Neuronal stem cell (in vitro differentiated cells): ENCODE measurements around the gene TMIE.

Experiments used
- DNase-seq: peaks from one replicate; pipeline ENCODE4 v3.0.0-alpha.2; 2013; ENCODE audit warnings: low spot score
- H2AFZ ChIP-seq: one replicate; pipeline ENCODE4 v1.6.1; 2013; ENCODE audit warnings: mild to moderate bottlenecking, low read length, inconsistent platforms
- H2AK5ac ChIP-seq: 2 replicates; pipeline ENCODE4 v1.6.1; 2013; ENCODE audit warnings: low read depth, mild to moderate bottlenecking, inconsistent platforms, low read length, moderate library complexity, mixed read lengths
- H2BK120ac ChIP-seq: 2 replicates; pipeline ENCODE4 v1.6.1; 2013; ENCODE audit warnings: low read depth, mild to moderate bottlenecking, inconsistent platforms, low read length, moderate library complexity, mixed read lengths
- H2BK12ac ChIP-seq: one replicate; pipeline ENCODE4 v1.6.1; 2013; ENCODE audit warnings: low read length, inconsistent platforms
- H2BK15ac ChIP-seq: 2 replicates; pipeline ENCODE4 v1.6.1; 2013; ENCODE audit warnings: mild to moderate bottlenecking, low read length, inconsistent platforms, mixed read lengths
- H2BK5ac ChIP-seq: one replicate; pipeline ENCODE4 v1.6.1; 2013; ENCODE audit warnings: inconsistent platforms, mild to moderate bottlenecking, low read length, moderate library complexity
- H3K14ac ChIP-seq: one replicate; pipeline ENCODE4 v1.6.1; 2013; ENCODE audit warnings: low read length, inconsistent platforms
- H3K18ac ChIP-seq: 2 replicates; pipeline ENCODE4 v1.6.1; 2013; ENCODE audit warnings: low read length, inconsistent platforms
- H3K23ac ChIP-seq: 2 replicates; pipeline ENCODE4 v1.6.1; 2013; ENCODE audit warnings: low read depth, mild to moderate bottlenecking, mixed read lengths, low read length, inconsistent platforms; ENCODE audit not compliant: poor library complexity
- H3K27ac ChIP-seq: replicated peaks from 3 replicates; pipeline ENCODE4 v1.5.1; 2013; ENCODE audit warnings: low read length, inconsistent platforms
- H3K27me3 ChIP-seq, 3 experiments: 2 replicates each; pipeline ENCODE4 v1.6.1; 2013; ENCODE audit warnings: low read length in 3 of 3, mild to moderate bottlenecking in 2 of 3, inconsistent platforms in 1 of 3, low read depth in 1 of 3, mixed read lengths in 1 of 3, moderate library complexity in 1 of 3; ENCODE audit not compliant: control insufficient read depth in 3 of 3, insufficient read depth in 3 of 3
- H3K36me3 ChIP-seq, 2 donors: replicated peaks in 1 of 2; 2 replicates each; pipeline ENCODE4 v1.6.1; 2013; ENCODE audit warnings: low read length in 2 of 2; ENCODE audit not compliant: control insufficient read depth in 2 of 2, insufficient read depth in 2 of 2
- H3K4ac ChIP-seq: 2 replicates; pipeline ENCODE4 v1.6.1; 2013; ENCODE audit warnings: inconsistent platforms, mild to moderate bottlenecking, low read length, moderate library complexity
- H3K4me1 ChIP-seq, 2 donors: 1 replicate in 1 of 2; 2 replicates in 1 of 2; pipeline ENCODE4 v1.6.1; 2013; ENCODE audit warnings: low read length in 2 of 2, low read depth in 1 of 2; ENCODE audit not compliant: control insufficient read depth in 2 of 2, insufficient read depth in 1 of 2
- H3K4me2 ChIP-seq: one replicate; pipeline ENCODE4 v1.6.1; 2013; ENCODE audit warnings: mild to moderate bottlenecking, low read length, inconsistent platforms; ENCODE audit not compliant: insufficient read depth, poor library complexity, severe bottlenecking
- H3K4me3 ChIP-seq, 2 donors: 2 replicates each; pipeline ENCODE4 v1.5.1; 2013; ENCODE audit warnings: low read length in 2 of 2, mild to moderate bottlenecking in 2 of 2, inconsistent platforms in 1 of 2, moderate library complexity in 1 of 2
- H3K79me1 ChIP-seq: one replicate; pipeline ENCODE4 v1.6.1; 2013; ENCODE audit warnings: low read depth, mild to moderate bottlenecking, inconsistent platforms, low read length, moderate library complexity
- H3K9ac ChIP-seq: one replicate; pipeline ENCODE4 v1.6.1; 2013; ENCODE audit warnings: mild to moderate bottlenecking, low read depth, low read length, inconsistent platforms; ENCODE audit not compliant: poor library complexity
- H3K9me3 ChIP-seq, 2 donors: replicated peaks in 1 of 2; 2 replicates each; pipeline versions ENCODE3 to v1.6.1; 2013; ENCODE audit warnings: low read length in 2 of 2, mild to moderate bottlenecking in 2 of 2, inconsistent platforms in 1 of 2, low read depth in 1 of 2, mixed read lengths in 1 of 2, moderate library complexity in 1 of 2; ENCODE audit not compliant: control insufficient read depth in 2 of 2, insufficient read depth in 1 of 2
- H4K8ac ChIP-seq: one replicate; pipeline ENCODE4 v1.6.1; 2013; ENCODE audit warnings: low read depth, mild to moderate bottlenecking, inconsistent platforms, low read length, moderate library complexity
- H4K91ac ChIP-seq: one replicate; pipeline ENCODE4 v1.6.1; 2013; ENCODE audit warnings: low read length, low read depth, mild to moderate bottlenecking, inconsistent platforms; ENCODE audit not compliant: poor library complexity
- WGBS, 2 donors: extraction: QIAGEN DNeasy Blood & Tissue Kit; methylation state at CpG; one replicate each; pipeline ENCODE4 v1.1.7; 2013; ENCODE audit warnings: missing lambda C conversion rate in 2 of 2, mixed read lengths in 1 of 2; ENCODE audit not compliant: insufficient read length in 2 of 2, insufficient replicate concordance in 1 of 2; ENCODE audit errors: extremely low coverage in 2 of 2; 5-methylcytosine and 5-hydroxymethylcytosine counted together

The TMIE gene

GRCh38 chr3:46692566-46692990, 8.6 kb upstream of the TMIE start:
- no peak for DNase-seq
- no peak overlapping the region for H2AFZ ChIP-seq
- no peaks in the 10 kb centered on the region for H3K36me3 ChIP-seq
- H3K4ac ChIP-seq: no peak overlapping the region
- H2BK120ac ChIP-seq: no peak overlapping the region
- peak overlapping the region; percentile 45 for H3K23ac ChIP-seq
- H3K9me3 ChIP-seq: no peaks in the 10 kb centered on the region
- H3K18ac ChIP-seq: peak overlapping the region; percentile 45
- H3K9ac ChIP-seq: no peak overlapping the region
- H3K27me3 ChIP-seq: peaks cover 0 to 43% (median 20%) of the 10 kb centered on the region in 3 experiments
- no peak overlapping the region for H2BK15ac ChIP-seq
- H2BK5ac ChIP-seq: no peak overlapping the region
- no peak overlapping the region for H3K4me3 ChIP-seq
- H4K91ac ChIP-seq: no peak overlapping the region
- H3K4me2 ChIP-seq: peak overlapping the region; percentile 99
- H3K4me1 ChIP-seq: peaks cover 0 to 12% of the 10 kb centered on the region in 2 donors
- no peak overlapping the region for H2BK12ac ChIP-seq
- H2AK5ac ChIP-seq: peak overlapping the region; percentile 15
- H3K14ac ChIP-seq: peak overlapping the region; percentile 65
- no CpG with 5 or more reads among the region's 11 CpGs for WGBS, 2 donors
- H3K79me1 ChIP-seq: no peaks in the 10 kb centered on the region
- no peak overlapping the region for H3K27ac ChIP-seq
- no peak overlapping the region for H4K8ac ChIP-seq

- no CpG with 5 or more reads among the region's 71 CpGs for WGBS, 2 donors
These were observed 7.9 kb upstream of the TMIE start, which contains the start of gene ALS2CL for GRCh38 chr3:46693038-46693891. Gene ALS2CL, minus strand, starts transcription at chr3:46693679. Its CDS starts 4,239 bp downstream, at chr3:46689440.

GRCh38 chr3:46693892-46694226, 7.3 kb upstream of the TMIE start:
- Histone ChIP-seq H2BK12ac (no peak overlapping the region), H3K36me3 (no peaks in the 10 kb centered on the region), H3K4me1 (peaks cover 0 to 12% of the 10 kb centered on the region in 2 donors), H3K23ac (no peak overlapping the region), H3K4me3 (peak overlapping the region in 1 of 2 donors; percentile 61), H3K18ac (peak overlapping the region; percentile 97), H4K8ac (peak overlapping the region; percentile 85), H2AFZ (peak overlapping the region; percentile 45), H3K9me3 (no peaks in the 10 kb centered on the region), H2BK120ac (peak overlapping the region; percentile 35), H3K14ac (no peak overlapping the region), H3K4ac (no peak overlapping the region), H2BK5ac (no peak overlapping the region), H3K79me1 (no peaks in the 10 kb centered on the region), H3K27me3 (peaks cover 0 to 43% (median 20%) of the 10 kb centered on the region in 3 experiments), H3K9ac (peak overlapping the region; percentile 17), H3K27ac (no peak overlapping the region), H2AK5ac (peak overlapping the region; percentile 98), H2BK15ac (peak overlapping the region; percentile 81), H3K4me2 (peak overlapping the region; percentile 99), H4K91ac (peak overlapping the region; percentile 98)
- DNase-seq: no peak
- no CpG with 5 or more reads among the region's 30 CpGs for WGBS, 2 donors

More at GRCh38 chr3:46693038-46693891, 7.9 kb upstream of the TMIE start, which contains the start of gene ALS2CL:
- H4K8ac ChIP-seq: peak within 1 kb of the TSS; percentile 85
- H2AFZ ChIP-seq: peak within 1 kb of the TSS; percentile 94
- H3K9me3 ChIP-seq: no peaks in the 10 kb centered on the region
- DNase-seq: no peak
- peaks cover 0 to 12% of the 10 kb centered on the region in 2 donors for H3K4me1 ChIP-seq
- no peak within 1 kb of the TSS for H2BK5ac ChIP-seq
- no peaks in the 10 kb centered on the region for H3K79me1 ChIP-seq
- H3K4me3 ChIP-seq: peak within 1 kb of the TSS; percentile 20 to 83
- peak within 1 kb of the TSS; percentile 81 for H2BK15ac ChIP-seq
- peak within 1 kb of the TSS; percentile 65 for H3K14ac ChIP-seq
- peak within 1 kb of the TSS; percentile 98 for H2AK5ac ChIP-seq
- H3K36me3 ChIP-seq: no peaks in the 10 kb centered on the region
- no peak within 1 kb of the TSS for H3K27ac ChIP-seq
- H4K91ac ChIP-seq: peak within 1 kb of the TSS; percentile 98
- no peak within 1 kb of the TSS for H2BK12ac ChIP-seq
- H3K9ac ChIP-seq: peak within 1 kb of the TSS; percentile 80
- H3K18ac ChIP-seq: peak within 1 kb of the TSS; percentile 97
- peak within 1 kb of the TSS; percentile 78 for H3K23ac ChIP-seq
- no peak within 1 kb of the TSS for H3K4ac ChIP-seq
- H3K27me3 ChIP-seq: peaks cover 0 to 43% (median 20%) of the 10 kb centered on the region in 3 experiments
- H2BK120ac ChIP-seq: peak within 1 kb of the TSS; percentile 35
- peak within 1 kb of the TSS; percentile 99 for H3K4me2 ChIP-seq

- Histone ChIP-seq H3K4me2 (no peak overlapping the region), H3K14ac (no peak overlapping the region), H4K8ac (no peak overlapping the region), H3K27me3 (peaks cover 0 to 43% (median 20%) of the 10 kb centered on the region in 3 experiments), H2BK120ac (peak overlapping the region; percentile 29), H2BK15ac (no peak overlapping the region), H4K91ac (no peak overlapping the region), H2BK12ac (no peak overlapping the region), H2AFZ (no peak overlapping the region), H2BK5ac (no peak overlapping the region), H3K23ac (no peak overlapping the region), H3K4ac (no peak overlapping the region), H3K18ac (peak overlapping the region; percentile 72), H3K4me1 (peaks cover 0 to 12% of the 10 kb centered on the region in 2 donors), H3K9me3 (no peaks in the 10 kb centered on the region), H3K36me3 (no peaks in the 10 kb centered on the region), H2AK5ac (peak overlapping the region; percentile 98), H3K27ac (no peak overlapping the region), H3K79me1 (no peaks in the 10 kb centered on the region), H3K9ac (no peak overlapping the region), H3K4me3 (no peak overlapping the region)
- DNase-seq: no peak
- WGBS, 2 donors: no CpG with 5 or more reads among the region's 3 CpGs
These were observed 6.7 kb upstream of the TMIE start for GRCh38 chr3:46694520-46694919.
